GM23248 (cell line): Measurements from ENCODE around the gene SMOC2. TPM values are rescaled to one million over a fixed set of nuclear protein-coding genes. Genes with fewer than 3 reads are reported as not detected.
A peak's percentile ranks its signal among the peaks of the same experiment; 100 is the strongest.

Experiments
- DNase-seq: peaks from one replicate; pipeline ENCODE4 v3.0.0-alpha.2; 2015
- H2AFZ ChIP-seq: fragments of 200-600 bp; sonication (generic); 2 replicates; pipeline ENCODE4 v1.6.1; 2016; ENCODE audit warnings: antibody characterized with exemption
- H3F3A ChIP-seq: fragments of 200-600 bp; sonication (generic); 2 replicates; pipeline ENCODE4 v1.6.1; 2016; ENCODE audit warnings: mild to moderate bottlenecking, antibody characterized with exemption, mixed run types; ENCODE audit not compliant: insufficient read depth
- H3K27ac ChIP-seq: fragments of 200-600 bp; sonication (generic); 2 replicates; pipeline ENCODE4 v1.5.1; 2016; ENCODE audit warnings: mild to moderate bottlenecking
- H3K27me3 ChIP-seq: fragments of 200-600 bp; sonication (generic); replicated peaks from 2 replicates; pipeline ENCODE4 v1.6.1; 2016; ENCODE audit warnings: mild to moderate bottlenecking; ENCODE audit not compliant: insufficient read depth
- H3K36me3 ChIP-seq: fragments of 200-600 bp; sonication (generic); 2 replicates; pipeline ENCODE4 v1.6.1; 2016; ENCODE audit warnings: low read depth, mild to moderate bottlenecking
- H3K4me1 ChIP-seq: fragments of 200-600 bp; sonication (generic); 2 replicates; pipeline ENCODE4 v1.6.1; 2016; ENCODE audit warnings: mild to moderate bottlenecking; ENCODE audit not compliant: insufficient read depth
- H3K4me2 ChIP-seq: fragments of 200-600 bp; sonication (generic); one replicate; pipeline ENCODE4 v1.6.1; 2016; ENCODE audit warnings: mild to moderate bottlenecking; ENCODE audit not compliant: unreplicated experiment
- H3K4me3 ChIP-seq: fragments of 200-600 bp; sonication (generic); 2 replicates; pipeline ENCODE4 v1.5.1; 2016; ENCODE audit warnings: mild to moderate bottlenecking
- H3K79me2 ChIP-seq: fragments of 200-600 bp; sonication (generic); 2 replicates; pipeline ENCODE4 v1.6.1; 2016; ENCODE audit warnings: mild to moderate bottlenecking; ENCODE audit not compliant: insufficient read depth
- H3K9ac ChIP-seq: fragments of 200-600 bp; sonication (generic); 2 replicates; pipeline ENCODE4 v1.6.1; 2016; ENCODE audit warnings: mild to moderate bottlenecking
- H3K9me2 ChIP-seq: fragments of 200-600 bp; sonication (generic); 2 replicates; pipeline ENCODE4 v1.6.1; 2016; ENCODE audit warnings: mixed run types, mild to moderate bottlenecking, moderate library complexity; ENCODE audit not compliant: insufficient read depth
- H3K9me3 ChIP-seq: fragments of 200-600 bp; sonication (generic); one replicate; pipeline ENCODE4 v1.6.1; 2017; ENCODE audit warnings: low read depth
- H4K20me1 ChIP-seq: fragments of 200-600 bp; sonication (generic); 2 replicates; pipeline ENCODE4 v1.6.0; 2016; ENCODE audit not compliant: insufficient read depth
- EZH2 ChIP-seq: fragments of 200-600 bp; sonication (generic); IDR thresholded peaks from 2 replicates; pipeline ENCODE4 v1.6.1; 2018; ENCODE audit warnings: antibody characterized with exemption, mild to moderate bottlenecking; ENCODE audit not compliant: insufficient read depth, poor library complexity, severe bottlenecking
- EZH2phosphoT487 ChIP-seq: fragments of 200-600 bp; sonication (generic); IDR thresholded peaks from 2 replicates; pipeline ENCODE4 v1.6.1; 2018; ENCODE audit warnings: antibody characterized with exemption, moderate library complexity, mild to moderate bottlenecking, low read depth; ENCODE audit not compliant: insufficient read depth
- WGBS, 2 experiments: methylation state at CpG; one replicate each; pipeline ENCODE4 v1.1.6; 2015 to 2017; ENCODE audit warnings: low lambda C conversion rate in 2 of 2, low coverage in 1 of 2; ENCODE audit errors: missing lambda C conversion rate in 2 of 2; 5-methylcytosine and 5-hydroxymethylcytosine counted together
- in situ Hi-C: fragments of 300-500 bp; cut with MboI; formaldehyde crosslinking; loops from 2 replicates; pipeline ENCODE4 v1.15.0; 2020
- polyA plus RNA-seq: library from polyadenylated mRNA; unstranded; fragments of >200 nt; fragmentation: Nextera tagmentation; extraction: Ambion mirVana; gene quantifications from 2 replicates; pipeline ENCODE4 v1.2.1, GENCODE V29; 2016
- total RNA-seq: library from RNA; depleted of rRNA; stranded (reverse); fragments of >200 nt; shearing (Covaris generic); gene quantifications from 2 replicates; pipeline ENCODE4 v1.2.3, GENCODE V29; 2014; rRNA removed

Gene SMOC2
- total and polyA plus RNA-seq, 2 experiments from 2014 or later, result not detected

GRCh38 chr6:168714547-168715260 lies 273.7 kb downstream of the SMOC2 start:
- no peak overlapping the region for H3K9ac ChIP-seq
- no peak overlapping the region for H3K4me3 ChIP-seq
- H3K9me2 ChIP-seq, result no peaks in the 10 kb centered on the region
- no peaks in the 10 kb centered on the region for H3F3A ChIP-seq
- no peaks in the 10 kb centered on the region for H3K79me2 ChIP-seq
- in situ Hi-C loops, result no loop called here
- no peaks in the 10 kb centered on the region for H3K36me3 ChIP-seq
- no peak for TF ChIP-seq EZH2
- TF ChIP-seq EZH2phosphoT487, result no peak
- H3K9me3 ChIP-seq, result no peaks in the 10 kb centered on the region
- no peaks in the 10 kb centered on the region for H3K27me3 ChIP-seq
- H3K4me2 ChIP-seq, result no peak overlapping the region
- H3K27ac ChIP-seq, result no peak overlapping the region
- H4K20me1 ChIP-seq, result no peaks in the 10 kb centered on the region
- H3K4me1 ChIP-seq, result no peaks in the 10 kb centered on the region
- 47 to 51% methylated on average over 4 of the region's 4 CpGs for WGBS, 2 experiments
- no peak overlapping the region for H2AFZ ChIP-seq
- no peak for DNase-seq

DNA sequence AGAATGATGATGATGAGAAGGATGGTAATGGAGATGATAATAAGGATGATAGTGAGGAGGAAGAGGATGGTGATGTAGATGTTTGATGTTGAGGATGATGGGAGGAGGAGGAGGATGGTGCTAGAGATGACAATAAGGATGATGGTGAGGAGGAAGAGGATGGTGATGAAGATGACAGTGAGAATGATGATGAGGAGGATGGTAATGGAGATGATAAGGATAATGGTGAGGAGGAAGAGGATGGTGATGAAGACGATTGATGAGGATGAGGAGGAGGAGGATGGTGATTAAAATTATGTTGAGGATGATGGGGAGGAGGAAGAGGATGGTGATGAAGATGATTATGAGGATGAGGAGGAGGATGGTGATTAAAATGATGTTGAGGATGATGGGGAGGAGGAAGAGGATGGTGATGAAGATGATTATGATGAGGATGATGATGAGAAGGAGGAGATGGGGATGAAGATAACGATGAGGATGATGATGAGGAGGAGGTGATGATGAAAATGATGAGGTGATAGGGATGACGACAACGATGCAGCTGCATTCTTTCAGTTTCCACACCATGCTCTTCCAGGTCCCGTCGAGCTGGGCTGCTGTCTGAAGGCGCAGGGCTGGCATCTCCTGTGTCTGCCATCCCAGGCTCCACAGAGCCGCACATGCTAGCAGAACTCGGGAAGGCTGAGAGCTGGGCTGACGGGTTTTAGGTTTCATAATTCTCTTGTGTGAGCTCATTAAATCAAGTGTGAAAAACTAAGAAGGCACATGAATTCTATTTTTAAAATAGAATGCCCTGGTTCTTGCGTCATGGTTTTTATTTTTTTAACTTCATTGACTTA lies 274.9 kb downstream of the SMOC2 start:
- Histone ChIP-seq H3K27me3 (no peaks in the 10 kb centered on the region), H3K36me3 (no peaks in the 10 kb centered on the region), H3F3A (no peaks in the 10 kb centered on the region), H3K4me1 (no peaks in the 10 kb centered on the region), H3K9me2 (no peaks in the 10 kb centered on the region), H3K79me2 (no peaks in the 10 kb centered on the region), H3K27ac (no peak overlapping the region), H2AFZ (no peak overlapping the region), H4K20me1 (no peaks in the 10 kb centered on the region), H3K4me3 (no peak overlapping the region), H3K9ac (no peak overlapping the region), H3K4me2 (no peak overlapping the region), H3K9me3 (no peaks in the 10 kb centered on the region)
- in situ Hi-C loops, result no loop called here
- TF ChIP-seq EZH2 (no peak), EZH2phosphoT487 (no peak)
- peak; percentile 14 for DNase-seq
- 28 to 34% methylated on average over 11 of the region's 11 CpGs for WGBS, 2 experiments

- 39 to 41% methylated on average over 7 of the region's 7 CpGs for WGBS, 2 experiments
Measured at GRCh38 chr6:168716581-168716980, 275.6 kb downstream of the SMOC2 start.

DNA sequence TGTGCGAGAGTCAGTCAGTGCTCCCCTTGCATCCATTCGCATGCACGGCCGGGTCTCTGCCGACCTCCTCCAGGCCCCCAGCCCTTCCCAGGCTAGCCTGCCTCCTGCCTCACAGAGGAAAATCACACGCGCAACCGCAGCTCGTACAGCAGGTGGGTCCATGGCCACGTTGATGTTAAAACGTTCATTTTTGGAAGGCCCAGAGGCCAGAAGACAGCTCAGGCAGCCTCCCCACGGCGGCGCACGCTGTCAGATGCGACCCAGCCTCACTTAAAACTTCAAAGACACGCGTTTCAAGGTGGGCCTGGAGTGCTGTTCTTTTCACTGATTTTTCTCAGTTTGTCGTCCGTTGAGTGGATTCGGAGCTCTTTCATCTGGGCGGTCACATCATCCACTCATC lies 276.5 kb downstream of the SMOC2 start:
- H3K9me2 ChIP-seq, result no peaks in the 10 kb centered on the region
- H4K20me1 ChIP-seq, result no peaks in the 10 kb centered on the region
- H3F3A ChIP-seq, result no peaks in the 10 kb centered on the region
- H3K9ac ChIP-seq, result no peak overlapping the region
- WGBS, 2 experiments, result 61 to 65% methylated on average over 22 of the region's 22 CpGs
- H3K27ac ChIP-seq, result no peak overlapping the region
- TF ChIP-seq EZH2phosphoT487 (no peak), EZH2 (no peak)
- H3K4me2 ChIP-seq, result no peak overlapping the region
- H3K9me3 ChIP-seq, result no peaks in the 10 kb centered on the region
- H3K4me3 ChIP-seq, result no peak overlapping the region
- H3K27me3 ChIP-seq, result no peaks in the 10 kb centered on the region
- H3K79me2 ChIP-seq, result no peaks in the 10 kb centered on the region
- no peaks in the 10 kb centered on the region for H3K4me1 ChIP-seq
- in situ Hi-C loops, result no loop called here
- H2AFZ ChIP-seq, result no peak overlapping the region
- no peaks in the 10 kb centered on the region for H3K36me3 ChIP-seq
- no peak for DNase-seq

More at GRCh38 chr6:168716581-168716980, 275.6 kb downstream of the SMOC2 start:
- H4K20me1 ChIP-seq, result no peaks in the 10 kb centered on the region
- no peaks in the 10 kb centered on the region for H3K9me2 ChIP-seq
- TF ChIP-seq EZH2, result no peak
- no peak for TF ChIP-seq EZH2phosphoT487
- in situ Hi-C loops, result no loop called here
- no peak overlapping the region for H3K27ac ChIP-seq
- H3K36me3 ChIP-seq, result no peaks in the 10 kb centered on the region
- H3K79me2 ChIP-seq, result no peaks in the 10 kb centered on the region
- no peaks in the 10 kb centered on the region for H3K4me1 ChIP-seq
- H3K4me3 ChIP-seq, result no peak overlapping the region
- H3K9ac ChIP-seq, result no peak overlapping the region
- no peak overlapping the region for H3K4me2 ChIP-seq
- H2AFZ ChIP-seq, result no peak overlapping the region
- H3K27me3 ChIP-seq, result no peaks in the 10 kb centered on the region
- DNase-seq, result no peak
- H3F3A ChIP-seq, result no peaks in the 10 kb centered on the region
- no peaks in the 10 kb centered on the region for H3K9me3 ChIP-seq

Other genes starting within 250 kb of the SMOC2 start
- gene DACT2, start 121.4 kb upstream of the SMOC2 start, total RNA-seq, result not detected in 2 replicates
- gene DACT2, start 121.4 kb upstream of the SMOC2 start, polyA plus RNA-seq, result not detected in 2 replicates